ENCODE measurements around the gene LRRTM1.

The LRRTM1 gene

DNA sequence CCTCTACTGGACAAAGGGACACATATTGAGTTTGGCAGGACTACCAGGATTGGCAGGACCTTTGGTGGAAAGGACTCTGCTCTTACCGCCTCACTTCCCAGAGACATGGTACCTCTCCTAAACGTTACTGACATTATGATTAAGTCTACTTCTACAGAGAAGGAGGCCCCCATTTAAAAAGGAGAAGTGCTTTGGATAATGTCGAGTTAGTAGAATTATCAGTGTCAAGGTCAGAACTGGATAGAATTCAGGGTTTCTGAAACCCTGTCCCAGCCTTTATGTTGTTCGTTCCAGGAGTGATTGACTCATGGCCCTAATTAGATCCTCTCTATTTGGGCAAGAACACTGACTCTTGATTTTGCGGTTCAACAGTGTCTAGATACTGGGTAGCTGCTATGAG lies 45.8 kb downstream of the LRRTM1 start:
- Histone ChIP-seq H3K4me3 (replicated peaks; ENCODE audit: insufficient read depth, low read length) (no peak overlapping the region), H3K27me3 (ENCODE audit: insufficient read depth, poor library complexity, severe bottlenecking) (no peaks in the 10 kb centered on the region), H3K27ac (replicated peaks) (no peak overlapping the region)
- DNase-seq (ENCODE audit: low read depth in 1 of 2, low spot score in 1 of 2): no peak
- peak; percentile 64 for TF ChIP-seq SPI1 (IDR thresholded peaks at IDR 0.05; ENCODE audit: borderline replicate concordance, low read depth)
- TF ChIP-seq, protein P1, sequence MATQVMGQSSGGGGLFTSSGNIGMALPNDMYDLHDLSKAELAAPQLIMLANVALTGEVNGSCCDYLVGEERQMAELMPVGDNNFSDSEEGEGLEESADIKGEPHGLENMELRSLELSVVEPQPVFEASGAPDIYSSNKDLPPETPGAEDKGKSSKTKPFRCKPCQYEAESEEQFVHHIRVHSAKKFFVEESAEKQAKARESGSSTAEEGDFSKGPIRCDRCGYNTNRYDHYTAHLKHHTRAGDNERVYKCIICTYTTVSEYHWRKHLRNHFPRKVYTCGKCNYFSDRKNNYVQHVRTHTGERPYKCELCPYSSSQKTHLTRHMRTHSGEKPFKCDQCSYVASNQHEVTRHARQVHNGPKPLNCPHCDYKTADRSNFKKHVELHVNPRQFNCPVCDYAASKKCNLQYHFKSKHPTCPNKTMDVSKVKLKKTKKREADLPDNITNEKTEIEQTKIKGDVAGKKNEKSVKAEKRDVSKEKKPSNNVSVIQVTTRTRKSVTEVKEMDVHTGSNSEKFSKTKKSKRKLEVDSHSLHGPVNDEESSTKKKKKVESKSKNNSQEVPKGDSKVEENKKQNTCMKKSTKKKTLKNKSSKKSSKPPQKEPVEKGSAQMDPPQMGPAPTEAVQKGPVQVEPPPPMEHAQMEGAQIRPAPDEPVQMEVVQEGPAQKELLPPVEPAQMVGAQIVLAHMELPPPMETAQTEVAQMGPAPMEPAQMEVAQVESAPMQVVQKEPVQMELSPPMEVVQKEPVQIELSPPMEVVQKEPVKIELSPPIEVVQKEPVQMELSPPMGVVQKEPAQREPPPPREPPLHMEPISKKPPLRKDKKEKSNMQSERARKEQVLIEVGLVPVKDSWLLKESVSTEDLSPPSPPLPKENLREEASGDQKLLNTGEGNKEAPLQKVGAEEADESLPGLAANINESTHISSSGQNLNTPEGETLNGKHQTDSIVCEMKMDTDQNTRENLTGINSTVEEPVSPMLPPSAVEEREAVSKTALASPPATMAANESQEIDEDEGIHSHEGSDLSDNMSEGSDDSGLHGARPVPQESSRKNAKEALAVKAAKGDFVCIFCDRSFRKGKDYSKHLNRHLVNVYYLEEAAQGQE (IDR thresholded peaks at IDR 0.05; ENCODE audit: insufficient replicate concordance, low read depth): no peak

DNA sequence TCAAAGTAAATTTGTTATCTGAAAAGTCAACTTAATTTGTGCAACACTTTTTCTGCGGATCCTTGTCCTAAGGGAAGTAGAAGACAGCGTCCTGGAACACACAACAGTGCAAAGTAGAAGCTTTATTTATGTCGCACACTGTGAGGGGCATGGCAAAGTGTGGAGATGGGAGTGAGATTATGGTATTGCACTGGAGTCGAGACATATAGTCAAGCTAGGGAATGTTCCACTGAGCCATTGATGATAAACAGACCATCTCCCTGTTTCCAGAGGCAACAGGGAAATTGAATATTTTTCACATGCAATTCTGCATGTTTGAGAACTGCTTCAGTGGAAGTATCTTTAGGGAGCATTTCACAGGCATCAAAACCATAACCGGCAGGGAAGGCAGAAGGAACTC lies 46.2 kb downstream of the LRRTM1 start:
- TF ChIP-seq POLR2AphosphoS5 (IDR thresholded peaks at IDR 0.05; ENCODE audit: low read depth) (no peak), GABPA (IDR thresholded peaks at IDR 0.05; ENCODE audit: low read depth) (no peak), SPI1 (IDR thresholded peaks at IDR 0.05; ENCODE audit: borderline replicate concordance, low read depth) (no peak), CTCF (IDR thresholded peaks at IDR 0.05; ENCODE audit: insufficient read depth, low read length) (no peak)
- TF ChIP-seq, protein P1 (IDR thresholded peaks at IDR 0.05; ENCODE audit: insufficient replicate concordance, low read depth): no peak
- no peak overlapping the region for H3K4me3 ChIP-seq (replicated peaks; ENCODE audit: insufficient read depth, low read length)

DNA sequence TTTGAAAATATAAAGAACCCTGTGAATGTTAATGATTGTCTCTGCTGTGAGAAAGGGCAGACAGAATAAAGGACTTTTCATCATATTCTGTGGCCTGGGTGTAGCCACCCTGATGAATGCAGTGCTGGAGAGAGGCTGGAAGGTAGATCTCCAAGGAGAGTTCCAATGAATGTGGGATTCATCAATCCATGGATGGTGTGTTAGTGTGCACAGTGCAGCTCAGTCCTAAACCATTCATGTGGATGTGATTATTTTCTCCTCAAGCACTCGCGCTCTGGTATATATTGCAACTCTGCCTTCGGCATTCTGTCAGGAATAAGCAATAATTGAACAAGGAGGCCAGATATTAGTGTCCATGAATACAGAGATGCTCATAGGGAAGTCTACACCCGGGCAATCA lies 47.1 kb downstream of the LRRTM1 start:
- DNase-seq (ENCODE audit: low read depth in 1 of 2, low spot score in 1 of 2): no peak
- no peak overlapping the region for H3K27ac ChIP-seq (replicated peaks)
- TF ChIP-seq POLR2AphosphoS5 (IDR thresholded peaks at IDR 0.05; ENCODE audit: low read depth): no peak
- TF ChIP-seq GABPA (IDR thresholded peaks at IDR 0.05; ENCODE audit: low read depth): no peak
- TF ChIP-seq SPI1 (IDR thresholded peaks at IDR 0.05; ENCODE audit: borderline replicate concordance, low read depth): no peak
- TF ChIP-seq CTCF (IDR thresholded peaks at IDR 0.05; ENCODE audit: insufficient read depth, low read length): no peak
- TF ChIP-seq, protein P1 (IDR thresholded peaks at IDR 0.05; ENCODE audit: insufficient replicate concordance, low read depth): no peak

More for the DNA sequence above, 46.2 kb downstream of the LRRTM1 start:
- Histone ChIP-seq H3K27ac (replicated peaks) (no peak overlapping the region), H3K27me3 (ENCODE audit: insufficient read depth, poor library complexity, severe bottlenecking) (no peaks in the 10 kb centered on the region)
- no peak for DNase-seq (ENCODE audit: low read depth in 1 of 2, low spot score in 1 of 2)

DNA sequence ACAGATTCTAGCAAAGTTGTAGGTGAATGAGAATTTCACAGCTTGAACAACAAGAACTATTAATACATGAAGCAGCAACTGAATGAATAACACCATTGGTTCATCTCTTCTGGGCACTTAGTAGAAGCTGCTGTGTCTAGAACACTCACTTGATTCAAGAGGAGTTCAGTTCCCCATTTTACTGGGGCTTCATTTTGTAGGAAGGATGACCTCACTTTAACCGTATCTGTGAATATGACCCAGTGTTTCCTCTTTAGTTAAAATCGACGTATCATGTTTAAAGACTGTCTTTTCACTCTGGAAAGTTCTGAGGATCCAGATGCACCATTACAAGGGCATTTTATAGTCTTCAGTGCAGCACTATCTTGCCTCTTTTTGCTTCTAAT lies 47.8 kb downstream of the LRRTM1 start:
- Histone ChIP-seq H3K27ac (replicated peaks) (no peak overlapping the region), H3K4me3 (replicated peaks; ENCODE audit: insufficient read depth, low read length) (no peak overlapping the region), H3K27me3 (ENCODE audit: insufficient read depth, poor library complexity, severe bottlenecking) (no peaks in the 10 kb centered on the region)
- no peak for TF ChIP-seq POLR2AphosphoS5 (IDR thresholded peaks at IDR 0.05; ENCODE audit: low read depth)
- peak; percentile 88 for TF ChIP-seq SPI1 (IDR thresholded peaks at IDR 0.05; ENCODE audit: borderline replicate concordance, low read depth)
- DNase-seq (ENCODE audit: low read depth in 1 of 2, low spot score in 1 of 2): peak in 1 of 2 experiments; percentile 1

More for the DNA sequence above, 47.1 kb downstream of the LRRTM1 start:
- H3K27me3 ChIP-seq (ENCODE audit: insufficient read depth, poor library complexity, severe bottlenecking): no peaks in the 10 kb centered on the region
- H3K4me3 ChIP-seq (replicated peaks; ENCODE audit: insufficient read depth, low read length): no peak overlapping the region
